BE2C (cell line): Measurements from ENCODE around the gene EPHA2.
"Not testable (repeated sequence)": the region's sequence is repeated elsewhere in the genome, so short reads cannot be mapped to it uniquely, and the experiment has no call there.

Experiments used
- DNase-seq: peaks from one replicate; pipeline ENCODE4 v3.0.0-alpha.2; 2020
- H3K27me3 ChIP-seq: fragments of 250-450 bp; sonication (Bioruptor Pico); 2 replicates; pipeline ENCODE4 v1.5.1; 2020; ENCODE audit warnings: mild to moderate bottlenecking
- H3K36me3 ChIP-seq: fragments of 250-450 bp; sonication (Bioruptor Pico); 2 replicates; pipeline ENCODE4 v1.5.1; 2020; ENCODE audit warnings: mild to moderate bottlenecking
- H3K4me1 ChIP-seq: fragments of 250-450 bp; sonication (Bioruptor Pico); 2 replicates; pipeline ENCODE4 v1.5.1; 2020
- H3K4me3 ChIP-seq: 2 replicates; pipeline ENCODE4 v1.5.1; 2011; ENCODE audit warnings: low read depth, low read length
- H3K9me3 ChIP-seq: fragments of 250-450 bp; sonication (Bioruptor Pico); 2 replicates; pipeline ENCODE4 v1.5.1; 2020
- TF ChIP-seq, protein P1 (sequence below): IDR thresholded peaks from 2 replicates; pipeline ENCODE4 v1.5.1; 2012; ENCODE audit warnings: mild to moderate bottlenecking, low read depth, low read length

EPHA2 gene

DNA sequence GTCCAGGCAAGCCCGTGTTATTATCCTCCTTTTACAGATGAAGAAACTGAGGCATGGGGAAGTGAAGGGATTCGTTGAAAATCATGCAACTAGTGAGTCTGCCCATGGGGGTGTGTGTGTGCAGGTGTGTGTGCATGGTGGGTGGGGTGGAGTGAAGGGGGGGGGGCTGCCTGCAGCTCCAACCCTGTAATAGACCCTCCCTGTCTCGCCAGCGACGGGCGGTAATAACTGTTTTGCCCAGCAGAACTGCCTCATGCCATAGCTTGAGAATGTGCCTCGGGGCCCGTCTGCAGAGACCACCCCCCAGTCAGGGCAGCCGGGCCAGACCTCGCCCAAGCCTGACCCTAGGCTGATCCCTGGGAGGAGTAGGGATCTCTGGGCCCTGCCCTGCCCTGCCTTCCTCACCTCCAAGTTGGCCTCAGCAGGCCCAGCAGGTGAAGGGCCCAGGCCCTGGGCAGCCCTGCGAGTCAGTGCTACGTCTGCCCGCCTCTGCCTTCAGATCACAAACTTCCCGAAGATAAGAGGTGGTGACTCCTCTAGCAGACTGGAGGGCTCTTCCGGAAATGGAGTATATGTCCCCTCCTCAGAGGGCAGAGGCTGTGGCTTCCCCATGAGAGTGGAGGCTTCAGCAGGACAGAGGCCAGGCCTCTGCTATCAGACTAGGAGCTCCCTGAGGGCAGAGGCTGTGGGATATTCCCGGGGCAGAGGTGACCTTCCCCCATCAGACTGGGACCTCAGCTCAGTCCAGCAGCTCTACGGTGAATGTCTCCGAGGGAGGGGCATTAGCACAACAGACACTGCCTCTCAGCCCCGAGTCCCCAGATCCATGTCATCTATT, 15.7 kb upstream of the EPHA2 start:
- H3K36me3 ChIP-seq = no peaks in the 10 kb centered on the region
- no peak for DNase-seq
- peaks cover 15% of the 10 kb centered on the region for H3K4me1 ChIP-seq
- TF ChIP-seq, protein P1, sequence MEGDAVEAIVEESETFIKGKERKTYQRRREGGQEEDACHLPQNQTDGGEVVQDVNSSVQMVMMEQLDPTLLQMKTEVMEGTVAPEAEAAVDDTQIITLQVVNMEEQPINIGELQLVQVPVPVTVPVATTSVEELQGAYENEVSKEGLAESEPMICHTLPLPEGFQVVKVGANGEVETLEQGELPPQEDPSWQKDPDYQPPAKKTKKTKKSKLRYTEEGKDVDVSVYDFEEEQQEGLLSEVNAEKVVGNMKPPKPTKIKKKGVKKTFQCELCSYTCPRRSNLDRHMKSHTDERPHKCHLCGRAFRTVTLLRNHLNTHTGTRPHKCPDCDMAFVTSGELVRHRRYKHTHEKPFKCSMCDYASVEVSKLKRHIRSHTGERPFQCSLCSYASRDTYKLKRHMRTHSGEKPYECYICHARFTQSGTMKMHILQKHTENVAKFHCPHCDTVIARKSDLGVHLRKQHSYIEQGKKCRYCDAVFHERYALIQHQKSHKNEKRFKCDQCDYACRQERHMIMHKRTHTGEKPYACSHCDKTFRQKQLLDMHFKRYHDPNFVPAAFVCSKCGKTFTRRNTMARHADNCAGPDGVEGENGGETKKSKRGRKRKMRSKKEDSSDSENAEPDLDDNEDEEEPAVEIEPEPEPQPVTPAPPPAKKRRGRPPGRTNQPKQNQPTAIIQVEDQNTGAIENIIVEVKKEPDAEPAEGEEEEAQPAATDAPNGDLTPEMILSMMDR = no peak
- H3K4me3 ChIP-seq = no peak overlapping the region
- no peaks in the 10 kb centered on the region for H3K9me3 ChIP-seq
- no peaks in the 10 kb centered on the region for H3K27me3 ChIP-seq

DNA sequence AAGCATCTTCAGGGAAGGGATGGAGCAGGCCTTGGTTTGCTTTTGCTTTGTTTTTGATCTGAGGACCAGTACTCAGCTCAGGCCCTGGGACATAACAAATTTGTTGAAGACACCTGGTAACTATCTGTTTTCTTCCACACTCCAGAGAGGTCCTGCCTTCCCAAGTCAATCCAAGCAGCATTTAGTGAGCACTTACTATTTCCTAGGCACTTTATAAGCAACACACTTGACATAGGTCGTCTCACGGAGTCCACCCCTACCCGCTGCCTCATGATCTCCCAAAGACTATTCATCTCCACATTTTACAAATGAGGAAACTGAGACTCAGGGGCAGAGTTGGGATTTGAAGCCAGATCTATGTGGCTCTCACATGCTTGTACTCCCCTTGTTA, 14.4 kb upstream of the EPHA2 start:
- H3K4me3 ChIP-seq = no peak overlapping the region
- no peaks in the 10 kb centered on the region for H3K36me3 ChIP-seq
- no peaks in the 10 kb centered on the region for H3K9me3 ChIP-seq
- TF ChIP-seq, protein P1 = no peak
- H3K4me1 ChIP-seq = peaks cover 8% of the 10 kb centered on the region; the same call in 1 of the 2 replicates
- DNase-seq = no peak
- H3K27me3 ChIP-seq = no peaks in the 10 kb centered on the region

DNA sequence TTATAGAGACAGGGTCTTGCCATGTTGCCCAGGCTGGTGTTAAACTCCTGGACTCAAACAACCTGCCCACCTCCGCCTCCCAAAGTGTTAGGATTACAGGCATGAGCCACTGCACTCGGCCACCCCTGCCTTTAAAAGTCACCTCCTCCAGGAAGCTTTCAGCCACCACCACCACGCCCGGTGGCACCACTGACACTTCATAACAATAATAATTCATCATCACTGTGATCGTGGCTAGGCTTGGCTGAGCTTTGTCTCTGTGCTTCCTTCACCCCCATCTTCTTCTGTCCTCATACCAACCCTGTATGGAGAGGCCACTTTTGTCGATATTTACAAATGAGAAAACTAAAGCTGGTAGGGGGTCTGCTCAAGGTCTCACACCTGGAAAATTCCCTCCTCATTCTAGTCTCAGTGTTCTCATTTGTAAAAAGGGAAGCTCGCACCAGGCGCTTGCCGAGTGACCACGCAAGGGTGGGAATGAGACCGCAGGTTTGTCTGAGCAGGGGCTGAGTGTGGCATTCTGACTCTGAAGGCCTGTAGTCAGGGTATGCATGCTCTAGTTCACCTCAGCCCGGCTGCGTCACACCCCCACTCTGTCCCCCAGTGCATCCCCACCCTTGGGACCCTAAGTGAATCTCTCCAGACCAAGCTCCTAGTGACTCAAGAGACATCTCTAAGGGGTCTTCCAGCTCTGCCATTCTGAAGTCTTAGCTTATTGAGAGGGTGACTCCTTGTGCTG, 12.9 kb upstream of the EPHA2 start:
- H3K4me3 ChIP-seq = no peak overlapping the region
- no peaks in the 10 kb centered on the region for H3K9me3 ChIP-seq
- no peaks in the 10 kb centered on the region for H3K36me3 ChIP-seq
- TF ChIP-seq, protein P1 = no peak
- H3K4me1 ChIP-seq = peaks cover 8% of the 10 kb centered on the region; the same call in 1 of the 2 replicates
- DNase-seq = no peak
- H3K27me3 ChIP-seq = no peaks in the 10 kb centered on the region

DNA sequence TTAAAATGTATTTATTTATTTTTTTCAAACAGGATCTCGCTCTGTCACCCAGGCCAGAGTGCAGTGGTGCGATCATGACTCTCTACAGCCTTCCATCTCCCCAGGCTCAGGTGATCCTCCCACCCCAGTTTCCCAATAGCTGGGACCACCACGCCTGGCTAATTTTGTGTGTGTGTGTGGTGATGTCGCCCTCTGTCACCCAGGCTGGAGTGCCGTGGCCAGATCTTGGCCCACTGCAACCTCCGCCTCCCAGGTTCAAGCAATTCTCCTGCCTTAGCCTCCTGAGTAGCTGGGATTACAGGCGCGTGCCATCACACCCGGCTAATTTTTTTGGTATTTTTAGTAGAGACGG, 12.3 kb upstream of the EPHA2 start:
- H3K4me3 ChIP-seq, H3K4me1 ChIP-seq, DNase-seq, H3K9me3 ChIP-seq, H3K36me3 ChIP-seq, H3K27me3 ChIP-seq: not testable (repeated sequence)

DNA sequence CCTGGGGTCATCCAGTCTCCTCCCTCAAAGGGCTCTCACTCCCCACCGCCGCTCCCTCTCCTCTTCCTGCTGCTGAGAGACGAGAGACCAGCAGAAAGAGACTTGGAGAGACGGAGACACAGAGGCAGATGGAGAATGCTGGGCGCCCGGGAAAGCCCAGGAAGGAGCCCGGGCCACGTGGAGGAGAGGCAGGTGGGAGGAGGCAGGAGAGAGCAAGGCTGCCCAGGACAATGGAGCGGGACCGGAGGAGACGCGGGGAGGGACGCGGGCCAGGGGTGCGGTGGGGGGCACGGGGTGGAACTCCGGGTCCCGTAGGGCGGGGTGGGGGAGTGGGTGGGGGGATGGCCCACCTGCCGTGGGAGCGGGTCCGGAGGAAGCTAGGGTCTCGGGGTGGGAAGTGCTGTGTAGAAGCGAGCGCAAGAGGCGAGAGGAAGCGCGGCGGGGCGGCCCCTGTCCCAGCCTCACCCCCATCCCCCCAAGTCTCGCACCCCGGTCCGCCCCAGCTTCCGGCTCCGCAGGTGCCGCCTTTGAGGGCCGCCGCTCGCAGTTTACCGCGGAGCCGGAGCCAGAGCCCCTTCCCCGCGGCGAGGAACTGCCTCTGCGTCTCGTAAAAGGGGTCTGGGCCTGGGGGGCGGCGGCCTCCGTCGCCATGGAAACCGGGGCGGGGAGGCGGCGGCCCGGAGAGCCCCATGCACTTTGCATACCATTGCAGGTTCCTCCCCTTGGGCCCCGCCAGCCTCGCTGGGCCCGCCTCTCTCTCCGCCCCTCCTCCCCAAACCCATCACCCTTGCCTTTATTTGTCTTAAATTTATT, 11.7 kb upstream of the EPHA2 start:
- no peaks in the 10 kb centered on the region for H3K4me1 ChIP-seq
- H3K36me3 ChIP-seq = no peaks in the 10 kb centered on the region
- TF ChIP-seq, protein P1 = no peak
- no peaks in the 10 kb centered on the region for H3K27me3 ChIP-seq
- no peaks in the 10 kb centered on the region for H3K9me3 ChIP-seq
- peak; percentile 60 for DNase-seq
- H3K4me3 ChIP-seq = peak overlapping the region; percentile 48

DNA sequence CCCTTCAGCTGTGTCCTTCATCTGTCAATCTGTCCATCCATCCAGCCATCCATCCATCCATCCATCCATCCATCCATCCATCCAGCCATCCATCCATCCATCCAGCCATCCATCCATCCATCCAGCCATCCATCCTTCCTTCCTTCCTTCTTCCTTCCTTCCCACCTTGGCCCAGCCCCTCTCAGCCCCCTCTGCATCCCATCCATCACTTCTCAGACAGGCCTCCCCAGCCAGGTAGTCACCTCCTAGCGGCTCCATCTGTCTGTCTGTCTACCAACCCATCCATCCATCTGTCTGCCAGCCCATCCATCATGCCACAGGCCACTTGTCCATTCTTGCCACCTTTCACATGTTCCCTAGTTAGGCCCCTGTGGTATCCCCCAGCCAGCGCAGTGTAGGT, 10.2 kb upstream of the EPHA2 start:
- no peaks in the 10 kb centered on the region for H3K36me3 ChIP-seq
- no peaks in the 10 kb centered on the region for H3K9me3 ChIP-seq
- TF ChIP-seq, protein P1 = no peak
- H3K27me3 ChIP-seq = no peaks in the 10 kb centered on the region
- no peak for DNase-seq
- H3K4me1 ChIP-seq = no peaks in the 10 kb centered on the region
- H3K4me3 ChIP-seq = no peak overlapping the region
